Upper lobe of right lung (tissue), 1 donor: ENCODE data around the gene STIL. TPM values are rescaled to one million over a fixed set of nuclear protein-coding genes. Genes with fewer than 3 reads are reported as not detected.
"Not testable (repeated sequence)": the region's sequence is repeated elsewhere in the genome, so short reads cannot be mapped to it uniquely, and the experiment has no call there.

Source experiments
- ATAC-seq: fragments of 200-7000 bp; cut with Tn5 transposase; one replicate; pipeline ENCODE4 v1.9.1; 2020; ENCODE audit warnings: mild to moderate bottlenecking, moderate library complexity
- DNase-seq: peaks from one replicate; pipeline ENCODE4 v3.0.0-alpha.2; 2020
- H3K27ac ChIP-seq: fragments of 200-600 bp; one replicate; pipeline ENCODE4 v1.8.0; 2022
- H3K27me3 ChIP-seq: fragments of 200-600 bp; one replicate; pipeline ENCODE4 v1.8.0; 2022; ENCODE audit warnings: mild to moderate bottlenecking
- H3K36me3 ChIP-seq: fragments of 200-600 bp; one replicate; pipeline ENCODE4 v1.8.0; 2022
- H3K4me1 ChIP-seq: fragments of 200-600 bp; one replicate; pipeline ENCODE4 v1.8.0; 2022
- H3K4me3 ChIP-seq: fragments of 200-600 bp; one replicate; pipeline ENCODE4 v1.8.0; 2022; ENCODE audit warnings: mild to moderate bottlenecking
- H3K9me3 ChIP-seq: fragments of 200-600 bp; one replicate; pipeline ENCODE4 v1.8.0; 2022
- CTCF ChIP-seq: fragments of 200-600 bp; IDR thresholded peaks from one replicate; pipeline ENCODE4 v1.8.0; 2022; ENCODE audit warnings: antibody characterized with exemption
- intact Hi-C: fragments of 100-400 bp; cut with DNase I; formaldehyde crosslinking; loops from one replicate; pipeline ENCODE4 v1.11.0; 2022
- total RNA-seq: library from RNA; stranded (reverse); fragmentation: NEBNext Ultra II Directional; extraction: Animal tissue kit (Norgen Biotek cat#: 25700); gene quantifications from one replicate; pipeline ENCODE4 v1.2.1, GENCODE V29; 2021
- donor health status: DM: no; HTN: yes; CAD: no; lungs with severe emphysema.

The STIL gene
- total RNA-seq, 1 donor from 2014 or later = 1.7 TPM

DNA sequence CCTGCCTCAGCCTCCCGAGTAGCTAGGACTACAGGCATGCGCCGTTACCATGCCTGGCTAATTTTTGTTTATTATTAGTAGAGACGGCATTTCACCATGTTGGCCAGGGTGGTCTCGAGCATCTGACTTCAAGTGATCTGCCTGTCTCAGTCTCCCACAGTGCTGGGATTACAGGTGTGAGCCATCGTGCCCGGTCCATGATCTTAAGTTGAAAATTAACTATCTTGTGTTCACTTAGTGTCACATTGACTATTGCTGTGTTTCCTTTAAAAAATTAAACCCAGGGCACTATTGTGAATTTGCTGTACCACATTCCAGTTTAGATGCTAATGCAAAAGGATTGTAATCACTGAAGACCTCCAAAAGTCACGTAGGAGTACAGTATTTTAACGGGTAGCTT lies 33.8 kb upstream of the STIL start:
- no peak for TF ChIP-seq CTCF
- Histone ChIP-seq H3K9me3 (no peaks in the 10 kb centered on the region), H3K4me1 (no peaks in the 10 kb centered on the region), H3K36me3 (no peaks in the 10 kb centered on the region), H3K4me3 (no peak overlapping the region), H3K27me3 (no peaks in the 10 kb centered on the region), H3K27ac (no peak overlapping the region)
- ATAC-seq = no peak
- intact Hi-C loops = no loop called here
- no peak for DNase-seq

GRCh38 chr1:47346979-47347378 lies 33.0 kb upstream of the STIL start:
- DNase-seq, H3K4me1 ChIP-seq, H3K36me3 ChIP-seq, H3K4me3 ChIP-seq, H3K27ac ChIP-seq, H3K9me3 ChIP-seq, intact Hi-C loops, ATAC-seq, H3K27me3 ChIP-seq: not testable (repeated sequence)

DNA sequence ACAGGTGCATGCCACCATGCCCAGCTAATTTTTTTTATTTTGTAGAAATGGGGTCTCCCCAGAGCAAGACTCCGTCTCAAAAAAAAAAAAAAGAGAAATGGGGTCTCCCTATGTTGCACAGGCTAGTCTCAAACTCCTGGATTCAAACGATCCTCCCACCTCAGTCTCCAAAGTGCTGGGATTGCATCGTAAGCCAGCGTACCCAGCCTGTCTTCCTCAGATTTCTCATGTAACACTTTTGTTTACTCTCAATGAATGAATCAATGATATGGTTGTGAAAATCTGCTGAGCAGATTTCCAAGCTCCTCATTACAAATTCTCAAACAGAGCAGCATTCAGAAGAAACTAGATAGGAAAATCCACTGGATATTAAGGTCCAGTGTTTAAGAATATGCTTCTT lies 26.3 kb upstream of the STIL start:
- no peaks in the 10 kb centered on the region for H3K9me3 ChIP-seq
- peaks cover 14% of the 10 kb centered on the region for H3K4me1 ChIP-seq
- no peak for TF ChIP-seq CTCF
- DNase-seq (no peak), ATAC-seq (no peak)
- no peak overlapping the region for H3K4me3 ChIP-seq
- peaks cover 6% of the 10 kb centered on the region for H3K36me3 ChIP-seq
- H3K27ac ChIP-seq = no peak overlapping the region
- intact Hi-C loops = no loop called here
- no peaks in the 10 kb centered on the region for H3K27me3 ChIP-seq

- H3K27ac ChIP-seq = no peak overlapping the region
- intact Hi-C loops = no loop called here
- H3K9me3 ChIP-seq = no peaks in the 10 kb centered on the region
- peaks cover 6% of the 10 kb centered on the region for H3K36me3 ChIP-seq
- H3K4me1 ChIP-seq = peaks cover 19% of the 10 kb centered on the region
- no peak overlapping the region for H3K4me3 ChIP-seq
- TF ChIP-seq CTCF = no peak
- DNase-seq (no peak), ATAC-seq (no peak)
- H3K27me3 ChIP-seq = no peaks in the 10 kb centered on the region
Measured at GRCh38 chr1:47338249-47339077, 24.5 kb upstream of the STIL start.

DNA sequence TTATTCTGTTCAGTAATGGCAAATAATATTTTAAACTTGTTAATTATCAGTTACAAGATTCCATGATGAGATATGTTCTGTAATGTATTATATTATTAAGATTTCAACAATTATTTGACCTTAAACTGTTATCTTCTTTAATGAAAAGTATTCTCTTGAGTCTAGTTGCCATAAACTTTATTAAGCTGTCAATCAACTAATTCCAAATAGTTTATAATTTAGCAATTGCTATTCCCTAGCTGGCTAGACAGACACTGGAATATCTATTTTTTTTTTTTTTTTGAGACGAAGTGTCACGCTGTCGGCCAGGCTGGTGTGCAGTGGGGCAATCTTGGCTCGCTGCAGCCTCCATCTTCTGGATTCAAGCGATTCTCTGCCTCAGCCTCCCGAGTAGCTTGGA lies 23.4 kb upstream of the STIL start:
- ATAC-seq (no peak), DNase-seq (peak; percentile 40)
- TF ChIP-seq CTCF = no peak
- Histone ChIP-seq H3K9me3 (no peaks in the 10 kb centered on the region), H3K27ac (no peak overlapping the region), H3K4me1 (peaks cover 24% of the 10 kb centered on the region), H3K36me3 (peaks cover 6% of the 10 kb centered on the region), H3K27me3 (no peaks in the 10 kb centered on the region), H3K4me3 (no peak overlapping the region)
- intact Hi-C loops = no loop called here

DNA sequence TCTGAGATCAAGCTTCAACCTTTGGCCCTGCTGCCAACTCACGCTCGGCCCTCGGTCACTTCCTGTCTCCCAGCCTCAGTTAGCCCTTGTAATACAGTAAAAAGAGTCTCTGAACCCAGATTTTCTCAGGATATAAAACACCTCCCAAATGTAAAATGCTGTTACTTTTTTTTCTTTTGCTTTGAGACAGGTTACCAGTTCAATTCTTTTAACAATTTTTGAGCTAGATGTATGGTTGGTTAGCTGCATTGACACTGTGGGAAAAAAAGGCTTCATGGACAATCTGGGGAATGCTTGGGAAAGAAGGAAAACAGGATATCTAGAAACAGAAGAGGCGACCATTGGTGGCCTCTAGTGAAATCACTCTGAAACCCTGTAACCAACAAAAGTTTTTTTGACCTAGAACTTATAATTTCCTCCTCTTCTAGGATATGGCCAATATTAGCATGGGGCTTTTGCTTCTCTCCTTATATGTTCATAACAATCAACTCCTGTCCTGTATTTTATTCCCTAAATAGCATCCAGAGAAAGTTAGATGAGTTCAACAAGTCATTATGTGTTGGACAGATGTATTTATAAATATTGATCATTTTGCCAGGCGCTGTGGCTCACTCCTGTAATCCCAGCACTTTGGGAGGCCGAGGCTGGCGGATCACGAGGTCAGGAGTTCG lies 21.0 kb upstream of the STIL start:
- Histone ChIP-seq H3K4me1 (peaks cover 24% of the 10 kb centered on the region), H3K27ac (peak overlapping the region; percentile 97), H3K4me3 (peak overlapping the region; percentile 89), H3K36me3 (peaks cover 6% of the 10 kb centered on the region), H3K27me3 (no peaks in the 10 kb centered on the region), H3K9me3 (no peaks in the 10 kb centered on the region)
- ATAC-seq = no peak
- no peak for TF ChIP-seq CTCF
- intact Hi-C loops = no loop called here
- DNase-seq = no peak
